CD4-positive, alpha-beta T cell treated with Interferon gamma for 1 hour (primary cell): ENCODE data around the gene CRABP2.

Source experiments
- DNase-seq: peaks from one replicate; pipeline ENCODE4 v3.0.0-alpha.2; 2020

CRABP2 gene

DNA sequence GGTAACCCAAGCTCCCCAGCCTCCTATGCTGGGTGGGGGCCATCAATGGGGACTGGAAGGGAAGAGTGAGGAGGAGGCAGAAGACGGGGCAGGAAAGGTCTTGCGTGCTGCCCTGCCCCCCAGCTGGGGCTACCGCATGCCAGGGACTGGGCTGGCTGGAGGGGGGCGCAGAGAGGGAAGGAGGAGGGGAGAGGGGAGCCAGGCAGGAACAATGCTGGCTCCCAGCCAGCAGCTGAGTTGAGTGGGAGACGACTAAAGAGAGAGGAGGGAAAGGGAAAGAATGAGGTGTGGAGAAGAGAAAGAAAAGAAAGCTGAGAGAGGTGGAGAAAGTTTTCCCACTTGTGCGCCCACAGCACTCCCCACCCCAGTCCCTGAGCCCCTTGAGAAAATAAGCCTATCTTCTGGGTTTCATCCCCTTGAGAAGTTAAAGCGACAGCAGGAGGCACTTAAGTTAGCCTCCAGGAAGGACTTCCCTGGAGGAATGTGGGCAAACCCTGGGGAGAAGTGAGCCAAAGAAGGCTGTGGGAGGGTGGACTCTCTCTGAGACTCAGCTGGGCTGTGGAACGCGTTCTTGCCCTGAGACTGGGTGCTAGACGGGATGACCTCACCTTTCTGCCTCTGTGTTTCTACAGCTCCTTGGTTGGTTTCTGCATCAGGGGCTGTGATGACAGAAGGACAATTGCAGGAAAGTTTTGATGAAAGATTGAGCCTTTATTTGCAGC lies 15.3 kb downstream of the CRABP2 start:
- no peak for DNase-seq

DNA sequence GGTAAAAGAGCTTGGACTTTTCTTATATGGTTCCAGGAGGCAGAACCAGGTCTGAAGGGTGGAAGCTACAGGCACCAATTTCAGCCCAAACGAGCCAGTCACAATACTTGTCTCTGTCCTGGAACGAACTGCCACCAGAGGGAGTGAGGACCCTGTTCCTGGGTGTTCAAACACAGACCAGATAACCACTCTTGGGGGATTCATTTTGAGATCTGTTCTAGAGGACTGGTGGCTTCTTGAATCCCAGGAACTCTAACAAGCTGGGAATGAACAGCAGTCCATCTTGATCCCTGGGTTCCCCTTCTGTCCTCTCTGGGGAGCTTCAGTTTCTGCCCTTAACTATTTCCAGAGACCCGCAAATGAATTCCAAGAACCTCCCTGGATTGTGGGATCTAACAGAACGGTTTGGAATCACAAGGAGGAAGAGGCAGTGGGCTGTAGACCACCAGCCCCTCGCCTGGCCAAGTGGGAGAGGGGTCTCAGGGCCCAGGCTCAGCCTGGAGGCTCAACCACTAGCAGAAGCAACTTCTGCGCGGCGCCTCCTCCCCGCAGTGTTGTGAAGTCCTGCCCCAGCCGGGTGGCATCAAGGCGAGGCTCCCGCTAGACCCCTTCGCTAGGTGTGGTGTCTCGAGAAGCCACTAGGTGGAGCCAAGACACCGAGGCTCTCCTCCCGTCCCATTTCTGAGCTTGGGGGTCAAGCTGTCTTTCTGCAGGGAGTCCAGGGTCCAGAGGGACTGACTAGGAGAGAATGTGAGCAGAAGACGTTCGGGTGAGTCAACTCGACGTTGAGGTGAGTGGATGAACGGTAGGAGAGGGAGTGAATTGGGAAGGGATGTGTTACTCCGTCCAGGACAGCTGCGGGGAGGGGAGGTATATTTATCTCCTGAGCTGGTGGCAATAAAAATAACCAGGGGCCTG lies 16.1 kb downstream of the CRABP2 start:
- peak; percentile 75 for DNase-seq

DNA sequence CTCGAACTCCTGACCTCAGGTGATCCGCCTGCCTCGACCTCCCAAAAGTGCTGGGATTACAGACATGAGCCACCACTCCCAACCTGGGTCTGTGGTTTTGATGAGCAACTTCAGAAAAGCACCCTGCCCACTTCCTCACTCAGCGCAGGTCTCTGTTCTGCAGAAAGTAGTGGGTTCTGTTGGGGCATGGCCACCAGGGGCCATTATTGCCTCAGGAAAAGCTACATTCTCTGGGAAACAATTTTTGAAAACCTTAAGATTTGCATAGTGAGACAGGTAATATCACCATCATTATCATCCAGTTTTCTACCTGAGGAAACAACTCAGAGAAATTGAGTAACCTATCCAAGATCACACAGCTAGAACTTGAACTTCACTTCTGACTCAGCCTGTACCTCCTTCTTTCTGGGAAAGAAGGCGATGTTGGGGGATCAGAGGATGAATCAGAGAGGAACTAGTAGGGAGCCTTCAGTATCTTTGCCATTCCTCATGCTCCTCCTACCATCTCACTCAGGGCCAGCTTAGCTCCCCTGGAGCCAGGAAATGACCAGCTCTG lies 21.1 kb downstream of the CRABP2 start:
- no peak for DNase-seq

DNA sequence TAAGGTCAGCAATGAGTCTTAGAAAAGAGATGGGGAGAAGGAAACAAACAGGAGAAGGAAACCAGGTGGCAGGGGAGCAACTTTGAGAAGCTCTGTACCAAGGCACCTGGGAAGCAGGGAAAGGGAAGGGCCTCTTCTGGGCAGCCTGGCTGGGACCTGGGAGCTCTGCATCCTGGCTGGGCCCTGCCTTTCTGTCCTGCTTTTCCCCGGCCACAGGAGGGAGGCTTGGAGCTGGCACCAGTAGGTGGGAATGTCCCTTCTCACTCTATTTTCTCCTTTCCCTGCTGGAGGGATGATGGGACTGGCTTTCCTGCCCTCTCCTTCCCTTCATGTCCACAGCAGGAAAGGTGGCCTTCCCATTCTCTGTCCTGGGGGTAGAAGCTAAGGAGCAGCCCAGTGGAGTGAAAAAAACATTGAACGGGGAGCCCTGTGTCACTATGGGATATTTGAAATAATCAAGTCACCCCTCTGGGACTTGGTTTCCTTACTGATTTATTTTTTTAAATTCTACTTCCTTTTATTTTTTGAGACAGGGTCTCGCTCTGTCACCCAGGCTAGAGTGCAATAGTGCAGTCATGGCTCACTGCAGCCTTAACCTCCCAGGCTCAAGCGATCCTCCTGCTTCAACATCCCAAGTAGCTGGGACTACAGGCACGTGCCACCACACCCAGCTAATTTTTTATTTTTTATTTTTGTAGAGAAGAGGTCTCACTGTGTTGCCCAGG lies 23.1 kb downstream of the CRABP2 start:
- DNase-seq = no peak

DNA sequence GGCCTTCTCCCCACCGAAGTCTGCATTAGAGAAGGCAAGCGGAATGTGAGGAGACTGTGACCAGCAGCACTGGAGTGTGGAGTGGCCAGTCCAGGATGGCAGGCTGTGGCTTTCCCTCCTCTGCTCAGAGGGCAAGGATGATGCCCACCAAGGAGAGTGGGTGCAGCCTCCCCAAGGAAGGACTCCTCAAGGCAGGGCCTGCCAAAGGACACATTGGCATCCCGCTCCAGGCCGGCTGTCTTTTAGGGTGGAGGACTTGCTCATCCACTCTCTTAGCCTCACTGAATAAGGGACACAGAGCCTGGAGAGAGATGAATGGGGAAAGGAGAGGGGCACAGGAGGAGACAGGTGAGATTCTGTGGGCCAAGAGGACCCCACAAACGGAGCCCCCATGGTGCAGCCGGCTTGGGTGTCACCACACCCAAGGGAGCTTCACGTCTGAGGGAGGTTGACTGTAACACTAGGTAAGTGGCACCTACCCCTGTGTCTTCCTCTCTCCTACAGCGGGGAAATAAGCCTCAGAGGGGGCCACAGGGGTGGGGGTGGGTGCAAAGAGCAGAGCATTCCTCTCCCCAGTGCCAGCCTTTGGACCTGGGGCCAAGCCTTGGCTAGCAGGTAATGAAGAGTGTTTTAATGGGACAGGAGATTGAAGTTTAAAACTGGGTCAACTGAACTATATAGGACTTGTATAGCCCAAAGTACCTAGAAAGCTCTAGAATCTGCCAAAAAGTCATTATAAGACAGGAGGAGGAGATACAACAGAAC lies 24.0 kb downstream of the CRABP2 start:
- no peak for DNase-seq

DNA sequence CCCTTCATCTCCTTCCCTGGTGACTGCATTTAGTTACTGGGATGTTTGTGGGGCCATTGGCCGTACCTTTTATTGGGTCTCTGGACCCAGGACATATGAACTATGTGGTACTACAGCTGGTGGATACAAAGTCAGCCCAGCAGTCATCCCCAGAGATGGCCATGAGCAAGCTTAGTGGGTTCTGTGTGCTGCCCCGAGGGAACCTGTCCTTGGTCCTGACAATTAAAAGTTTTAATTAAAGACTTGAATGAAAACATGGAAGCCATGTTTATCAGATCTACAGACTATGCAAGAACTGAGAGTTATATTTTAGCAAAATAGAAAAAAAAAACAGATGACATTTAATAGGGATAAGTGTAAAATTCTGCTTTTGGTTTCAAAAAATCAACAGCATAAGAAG lies 25.3 kb downstream of the CRABP2 start:
- DNase-seq = no peak

DNA sequence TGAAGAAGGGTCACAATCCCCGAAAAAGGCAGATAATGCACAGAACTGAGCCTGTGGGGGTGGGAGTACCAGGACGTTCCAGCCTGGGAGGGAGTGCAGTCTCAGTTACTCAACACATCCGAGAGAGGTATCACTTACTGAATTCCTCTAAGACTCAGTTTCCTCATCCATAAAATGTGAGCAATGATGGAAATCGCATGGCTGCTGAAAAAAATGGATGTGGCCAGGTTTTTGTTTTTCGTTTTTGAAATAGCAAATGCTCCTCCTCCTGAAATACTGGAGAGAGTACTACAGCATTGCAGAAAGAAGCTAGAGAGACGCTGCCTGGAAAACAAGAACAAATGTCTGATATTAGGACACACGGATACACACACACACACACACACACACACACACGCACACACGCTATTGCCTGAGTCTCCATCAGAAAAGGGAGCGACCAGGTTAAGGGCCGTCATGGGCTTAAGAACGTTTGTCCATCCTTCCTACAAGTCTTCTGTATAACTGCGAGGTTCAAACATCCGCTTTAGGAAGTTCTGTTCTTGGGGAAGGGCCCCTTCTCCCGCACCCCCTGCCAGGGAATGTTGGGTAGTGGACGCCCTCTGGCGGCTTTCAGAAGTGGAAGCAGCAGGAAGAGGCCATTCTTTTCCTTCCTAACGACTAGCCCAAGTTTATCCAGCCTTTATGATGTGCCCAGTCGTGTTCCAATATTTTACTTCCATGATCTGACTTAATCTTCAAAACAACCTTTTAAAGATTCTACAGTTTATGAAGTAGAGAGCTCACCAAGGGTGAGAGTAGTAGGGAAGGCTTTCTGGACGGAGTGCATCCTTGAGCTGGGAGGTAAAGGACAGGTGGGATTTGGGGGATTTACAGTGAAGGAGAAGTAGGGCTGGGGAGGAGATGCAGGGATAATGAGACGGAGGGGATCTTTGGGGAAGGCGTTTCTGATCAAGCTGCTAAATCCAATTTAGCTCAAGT lies 27.5 kb downstream of the CRABP2 start:
- DNase-seq = peak; percentile 41

DNA sequence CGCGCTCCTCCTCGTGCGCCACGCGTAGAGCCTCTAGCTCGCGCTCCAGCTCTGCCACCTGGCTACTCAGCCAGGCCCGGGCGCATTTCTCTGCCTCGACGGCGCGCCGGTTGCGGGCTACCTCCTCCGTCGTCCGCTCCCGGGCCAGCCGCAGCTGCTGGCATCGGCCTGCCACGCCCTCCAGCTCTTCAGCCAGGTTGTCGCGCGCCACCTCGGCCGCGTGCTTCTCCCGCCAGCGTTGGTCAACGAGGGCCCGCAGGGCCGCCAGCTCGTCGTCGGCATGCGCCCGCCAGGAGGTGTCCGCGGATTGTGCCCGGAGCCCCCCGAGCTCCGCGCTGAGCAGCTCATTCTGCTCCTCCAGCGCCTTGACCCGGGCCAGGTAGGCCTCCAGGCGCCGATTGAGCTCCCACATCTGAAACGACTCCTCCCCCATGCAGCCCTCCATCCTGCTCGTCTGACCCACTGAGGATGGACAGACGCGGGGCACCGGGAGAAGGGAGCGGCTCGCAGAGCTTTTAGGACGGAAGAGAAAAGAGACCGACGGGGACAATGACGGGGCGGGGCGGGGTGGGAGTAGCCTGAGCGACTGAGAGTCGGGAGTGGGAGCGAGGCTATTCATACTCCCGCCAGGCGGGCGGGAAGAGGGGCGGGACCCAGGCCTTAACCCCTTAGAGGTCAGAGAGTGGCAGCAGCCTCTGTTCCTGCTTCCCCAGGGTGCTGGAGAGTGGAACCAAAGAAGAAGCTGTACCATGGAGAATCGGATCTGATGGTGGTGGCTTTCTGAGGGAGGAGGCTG lies 28.4 kb downstream of the CRABP2 start, which contains the start of gene NES:
Gene NES, minus strand, starts transcription at position 588 of the 796 bp plus-strand sequence. Its CDS starts 143 bp downstream, at position 445.
- DNase-seq = no peak

DNA sequence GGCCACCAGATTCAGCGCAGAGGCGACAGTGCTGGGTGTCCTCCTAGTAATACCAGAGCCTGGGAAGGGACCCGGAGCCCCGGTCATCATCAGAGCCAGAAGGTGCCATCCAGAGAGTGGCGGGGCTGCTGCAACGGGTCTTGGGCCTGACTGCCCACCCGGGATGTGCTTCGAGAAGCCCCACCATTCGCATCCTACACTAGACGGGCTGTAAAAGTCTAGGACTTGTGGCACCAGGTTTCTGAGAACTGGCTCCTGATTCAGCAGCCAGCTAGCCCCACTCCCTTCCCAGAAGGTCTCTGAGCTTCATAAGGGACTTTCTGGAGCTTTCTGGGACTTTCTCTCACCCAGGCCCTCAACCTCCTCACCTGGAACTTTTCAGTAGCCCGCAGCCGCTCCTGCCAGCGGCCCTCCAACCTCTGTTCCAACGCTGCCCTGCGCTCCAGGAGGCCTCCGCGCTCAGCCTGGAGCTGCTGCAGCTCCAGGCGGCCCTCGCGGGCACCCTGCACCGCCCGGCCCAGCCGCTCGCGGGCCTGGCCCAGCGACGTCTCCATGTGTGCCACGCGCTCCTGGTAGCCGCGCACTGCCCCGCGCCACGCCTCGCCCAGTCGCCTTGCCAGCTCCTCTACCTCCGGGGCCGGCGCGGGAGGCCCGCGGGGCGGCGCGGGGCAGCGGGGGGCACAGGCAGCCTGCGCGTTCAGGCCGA lies 29.1 kb downstream of the CRABP2 start:
- no peak for DNase-seq

DNA sequence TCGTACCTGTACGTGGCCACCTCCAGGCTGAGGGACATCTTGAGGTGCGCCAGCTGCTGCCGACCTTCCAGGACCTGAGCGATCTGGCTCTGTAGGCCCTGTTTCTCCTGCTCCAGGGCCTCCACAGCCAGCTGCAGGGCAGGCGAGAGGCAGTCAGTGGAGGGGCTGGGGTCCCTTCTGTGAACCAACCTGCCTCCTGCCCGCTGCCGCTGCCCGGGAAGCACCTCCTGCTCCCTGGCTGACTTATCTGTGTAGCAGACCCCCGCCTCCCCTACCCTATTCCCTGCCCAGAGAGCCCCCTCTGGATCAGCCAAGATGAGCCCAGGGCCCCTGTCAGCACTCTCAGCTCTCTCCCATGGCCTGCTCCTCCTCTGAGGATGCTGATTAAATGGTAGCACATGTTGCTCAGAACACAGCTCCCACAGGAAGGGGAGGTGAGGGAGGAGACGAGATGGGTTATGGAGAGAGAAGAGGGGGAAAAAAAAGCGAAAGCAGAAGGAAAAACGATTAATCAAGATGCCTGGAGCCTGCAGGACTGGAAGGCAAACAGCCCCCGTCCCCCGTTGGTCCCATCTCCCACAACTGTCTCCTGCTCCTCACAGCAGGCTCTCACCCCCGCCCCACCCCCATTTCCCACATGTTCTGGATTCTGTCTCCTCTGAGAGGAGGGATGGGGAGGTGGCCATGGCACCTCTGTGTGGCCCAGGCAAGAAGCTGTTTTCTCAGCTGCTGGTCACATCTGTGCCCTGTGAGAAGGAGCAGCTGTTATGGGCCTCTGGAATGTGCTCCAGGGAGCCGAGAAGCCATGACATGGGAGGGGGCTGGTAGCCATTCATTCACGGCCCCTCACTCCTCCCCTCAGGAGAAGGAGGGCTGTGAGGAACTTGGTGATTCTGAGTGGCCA lies 29.9 kb downstream of the CRABP2 start:
- DNase-seq = no peak

DNA sequence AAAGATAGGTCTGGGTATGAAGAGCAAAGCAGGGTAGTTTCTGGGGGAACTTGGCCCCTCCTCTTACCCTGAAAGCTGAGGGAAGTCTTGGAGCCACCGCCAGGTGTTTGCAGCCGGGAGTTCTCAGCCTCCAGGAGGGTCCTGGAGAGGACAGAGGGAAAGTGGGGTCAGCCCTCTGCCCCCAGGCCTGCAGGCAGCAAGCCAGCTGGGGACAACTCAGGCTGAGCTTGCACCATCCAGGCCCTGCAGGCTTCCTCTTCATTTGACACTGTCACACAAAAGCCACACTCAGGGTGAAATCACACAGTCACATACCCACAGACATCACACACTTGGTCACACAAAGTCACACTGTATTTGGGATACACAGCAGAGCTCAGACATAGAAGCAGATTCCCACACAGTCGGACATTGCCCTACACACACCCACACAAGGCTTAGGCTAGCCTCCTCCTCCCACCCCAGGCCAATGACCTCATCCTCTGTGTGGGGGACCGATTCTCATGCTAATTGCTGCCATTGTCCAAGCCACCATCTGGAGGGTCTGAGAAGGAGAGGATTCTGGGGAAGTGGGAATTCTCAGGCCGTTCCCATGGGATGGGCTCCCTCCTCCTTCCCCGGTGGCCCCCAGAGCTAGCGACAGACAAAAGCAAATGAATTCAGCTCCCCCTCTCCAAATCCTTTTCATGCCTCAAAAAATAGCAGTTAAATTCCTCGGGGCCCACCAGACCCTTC lies 31.8 kb downstream of the CRABP2 start:
- no peak for DNase-seq

DNA sequence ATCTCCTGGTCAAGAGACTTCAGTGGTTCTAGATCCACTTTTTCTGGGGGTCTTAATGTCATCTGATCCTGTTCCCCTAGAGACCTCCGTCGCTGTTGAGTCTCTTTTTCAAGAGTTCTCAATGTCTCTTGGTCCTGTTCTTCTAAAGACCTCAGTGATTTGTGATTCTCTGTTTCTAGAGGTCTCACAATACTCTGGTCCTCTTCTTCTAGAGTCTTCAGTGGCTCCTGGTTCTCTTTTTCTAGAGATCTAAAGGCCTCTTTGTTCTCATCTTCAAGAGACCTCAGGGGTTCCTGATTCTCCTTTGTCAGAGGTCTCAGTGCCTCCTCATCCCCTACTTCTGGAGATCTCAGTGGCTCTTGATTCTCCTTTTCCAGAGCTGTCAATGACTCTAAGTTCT lies 33.6 kb downstream of the CRABP2 start:
- DNase-seq = no peak

DNA sequence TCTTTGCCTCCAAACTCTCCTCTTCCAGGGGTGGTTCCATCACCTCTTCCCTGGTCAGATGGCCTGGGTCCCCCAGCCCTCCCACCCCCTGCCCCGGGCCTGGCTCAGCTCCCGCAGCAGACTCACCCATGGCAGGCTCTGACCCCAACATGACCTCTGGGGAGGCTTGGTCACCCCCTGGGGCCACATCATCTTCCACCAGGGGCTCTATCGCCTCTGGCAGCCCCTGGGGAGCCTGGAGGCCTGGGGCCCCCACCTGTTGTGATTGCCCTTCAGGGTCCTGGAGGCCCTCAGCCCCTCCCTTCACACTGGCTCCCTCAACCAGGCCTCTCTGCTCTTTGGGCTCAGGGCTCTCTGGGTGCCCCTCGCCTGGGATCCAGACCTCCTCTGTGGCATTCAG lies 34.6 kb downstream of the CRABP2 start:
- DNase-seq = no peak

DNA sequence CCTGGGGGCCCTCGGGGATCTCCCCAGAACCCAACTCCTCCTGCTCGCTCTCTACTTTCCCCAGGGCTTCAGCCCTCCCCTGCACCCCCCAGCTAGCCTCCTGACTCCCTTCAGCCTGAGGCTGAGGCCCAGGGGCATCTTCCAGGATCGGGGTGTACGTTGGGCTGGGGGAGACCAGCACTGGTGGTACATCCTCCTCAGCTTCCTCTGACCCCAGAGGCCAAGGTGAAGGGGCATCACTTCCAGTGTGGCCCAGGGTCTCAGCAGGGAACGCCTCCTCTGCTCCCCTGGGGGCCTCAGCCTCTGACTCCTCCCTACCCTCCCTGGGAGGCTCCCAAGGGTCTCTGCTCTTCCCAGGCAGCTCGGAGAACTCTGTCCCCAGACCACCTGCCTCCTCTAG lies 35.0 kb downstream of the CRABP2 start:
- DNase-seq = no peak

DNA sequence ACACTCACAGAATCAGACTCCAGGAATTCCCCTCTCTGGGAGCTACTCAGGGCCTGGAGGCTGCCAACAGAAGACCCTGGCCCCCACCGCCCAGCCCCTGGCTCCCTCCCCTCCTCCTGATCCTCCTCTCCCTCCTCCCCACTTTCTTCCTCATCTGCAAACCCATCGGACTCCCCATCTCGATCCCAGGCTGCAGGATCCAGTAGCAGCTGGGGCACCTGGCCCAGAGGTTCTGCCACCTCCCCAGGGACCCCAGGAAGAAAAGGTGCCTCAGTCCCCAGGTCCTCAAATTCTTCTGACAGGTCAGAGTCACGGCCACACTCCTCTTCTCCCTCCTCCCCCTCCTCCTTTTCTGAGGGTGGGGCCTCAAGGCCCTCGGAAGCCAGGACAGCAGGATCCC lies 35.6 kb downstream of the CRABP2 start:
- DNase-seq = no peak

DNA sequence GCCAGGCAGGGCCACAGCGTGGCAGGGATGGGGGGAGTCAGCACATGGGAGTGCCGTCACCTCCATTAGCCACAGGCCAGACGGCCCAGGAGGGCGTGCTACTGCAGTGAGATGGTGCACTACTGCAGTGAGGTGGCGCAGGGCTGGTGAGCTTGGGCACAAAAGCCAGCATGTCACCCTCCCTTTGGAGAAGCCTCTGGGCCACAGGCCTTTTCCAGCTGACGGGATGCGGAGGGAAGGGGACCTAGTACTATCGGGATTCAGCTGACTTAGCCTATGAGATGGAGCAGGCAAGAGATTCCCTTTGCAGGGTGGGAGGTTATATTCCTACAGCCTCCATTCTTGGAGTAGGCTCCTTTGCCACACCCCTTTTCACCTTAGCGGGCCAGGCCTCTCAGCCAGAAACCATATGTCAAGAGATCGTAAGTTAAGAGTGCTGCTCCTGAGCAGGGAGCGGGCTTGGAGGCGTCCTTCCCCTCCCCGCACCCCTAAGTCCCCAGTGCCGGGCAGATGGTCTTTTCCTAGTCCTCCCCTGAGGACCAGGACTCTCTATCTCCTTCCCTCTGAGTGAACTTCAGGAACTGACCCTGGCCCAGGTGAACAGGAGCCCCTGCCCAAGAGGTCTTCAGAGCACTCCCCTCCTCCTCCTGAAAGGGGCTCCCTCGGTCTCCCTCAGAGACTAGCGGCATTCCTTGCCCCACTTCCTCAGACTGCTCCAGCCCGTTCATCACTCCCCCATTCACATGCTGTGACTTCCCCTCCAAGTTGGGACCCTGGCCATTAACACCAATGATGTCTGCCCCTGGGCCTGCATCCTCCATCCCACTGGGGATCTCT lies 36.4 kb downstream of the CRABP2 start:
- no peak for DNase-seq
